ENCODE data around the gene PRG3. TPM values are rescaled to one million over a fixed set of nuclear protein-coding genes. Genes with fewer than 3 reads are reported as not detected.

The PRG3 gene
- total RNA-seq, 1 experiment from 2014 or later: not detected

GRCh38 chr11:57395905-57396623 is 15.1 kb upstream of the PRG3 start:
- Histone ChIP-seq H3K23ac (ENCODE audit: insufficient read length, low read depth, low read length) (no peak overlapping the region), H3T11ph (ENCODE audit: low read length) (no peak overlapping the region), H3K23me2 (ENCODE audit: insufficient read length, low read depth, low read length, poor library complexity, severe bottlenecking) (no peaks in the 10 kb centered on the region), H2BK15ac (ENCODE audit: low read depth, low read length) (no peak overlapping the region), H2BK20ac (ENCODE audit: low read depth, low read length, poor library complexity, severe bottlenecking) (no peak overlapping the region), H3K4ac (ENCODE audit: low read depth, low read length) (no peak overlapping the region), H3K14ac (ENCODE audit: insufficient read depth, low read length) (no peak overlapping the region), H3K9ac (ENCODE audit: extremely low read depth, insufficient read length, low read length) (no peak overlapping the region), H3K4me2 (ENCODE audit: insufficient read depth, insufficient read length, low read length) (no peak overlapping the region), H2BK5ac (ENCODE audit: insufficient read length, low read length) (no peak overlapping the region), H3K79me2 (ENCODE audit: insufficient read depth, low read length) (no peaks in the 10 kb centered on the region), H3K79me1 (ENCODE audit: insufficient read depth, low read depth, low read length, poor library complexity, severe bottlenecking) (no peaks in the 10 kb centered on the region), H4K91ac (ENCODE audit: insufficient read length, low read depth, low read length) (no peak overlapping the region), H3K27ac (ENCODE audit: insufficient read length, low read depth, low read length) (no peak overlapping the region), H2AK5ac (ENCODE audit: insufficient read length, low read length) (no peak overlapping the region), H4K20me1 (ENCODE audit: control insufficient read depth, insufficient read depth, insufficient read length) (no peaks in the 10 kb centered on the region), H3K27me3 (ENCODE audit: insufficient read depth, low read length) (no peaks in the 10 kb centered on the region), H2BK120ac (ENCODE audit: low read depth, low read length, poor library complexity, severe bottlenecking) (no peak overlapping the region), H3K56ac (ENCODE audit: insufficient read length, low read depth, low read length) (no peak overlapping the region), H4K5ac (ENCODE audit: insufficient read length, low read depth, low read length) (no peak overlapping the region), H4K8ac (replicated peaks; ENCODE audit: insufficient read length, low read depth, low read length) (no peak overlapping the region), H2AFZ (ENCODE audit: low read length) (no peak overlapping the region), H3K9me3 (ENCODE audit: control insufficient read depth, low read depth, low read length) (no peaks in the 10 kb centered on the region), H2BK12ac (ENCODE audit: insufficient read length, low read depth, low read length) (no peak overlapping the region), H3K18ac (ENCODE audit: insufficient read length, low read depth, low read length) (no peak overlapping the region), H3K4me1 (ENCODE audit: insufficient read depth, low read length) (no peaks in the 10 kb centered on the region)
- TF ChIP-seq CTCF (conservative IDR thresholded peaks at IDR 0.05): no peak
- H3K27me3 Mint-ChIP-seq (ENCODE audit: low read depth): peaks cover 20% of the 10 kb centered on the region
- H3K4me1 Mint-ChIP-seq: no peaks in the 10 kb centered on the region
- H3K27ac Mint-ChIP-seq: no peak overlapping the region
- no peak overlapping the region for H3K4me3 Mint-ChIP-seq
- H3K36me3 Mint-ChIP-seq (ENCODE audit: insufficient read depth in 1 of 3, low read depth in 3 of 3): no peaks in the 10 kb centered on the region
- no CpG with 5 or more reads among the region's 11 CpGs for WGBS (ENCODE audit: extremely low coverage, insufficient read length, low lambda C conversion rate)
- DNase-seq: no peak
- no peaks in the 10 kb centered on the region for H3K9me3 Mint-ChIP-seq

All from H9 (cell line).